Cortex of kidney (tissue), 1 donor: ENCODE measurements around the gene ABCC10.
"Not testable (repeated sequence)": the region's sequence is repeated elsewhere in the genome, so short reads cannot be mapped to it uniquely, and the experiment has no call there.

Source experiments
- DNase-seq: peaks from one replicate; lab custom pipeline; 2025; lab: John Stamatoyannopoulos, UW

The ABCC10 gene

GRCh38 chr6:43444036-43444435, 16.7 kb downstream of the ABCC10 start:
- no peak for DNase-seq

GRCh38 chr6:43444582-43444981, 17.2 kb downstream of the ABCC10 start:
- DNase-seq: no peak

GRCh38 chr6:43445576-43445975, 18.2 kb downstream of the ABCC10 start:
- no peak for DNase-seq

- DNase-seq: no peak
These were observed 20.3 kb downstream of the ABCC10 start for GRCh38 chr6:43447604-43448003.

GRCh38 chr6:43448916-43449315, 21.6 kb downstream of the ABCC10 start:
- no peak for DNase-seq

- no peak for DNase-seq
These were observed 23.4 kb downstream of the ABCC10 start for GRCh38 chr6:43450699-43451131.

- no peak for DNase-seq
These were observed 24.0 kb downstream of the ABCC10 start for GRCh38 chr6:43451348-43451747.

GRCh38 chr6:43451939-43452338, 24.6 kb downstream of the ABCC10 start:
- DNase-seq: no peak

- no peak for DNase-seq
These were observed 25.6 kb downstream of the ABCC10 start for GRCh38 chr6:43452896-43453295.

GRCh38 chr6:43453831-43454230, 26.5 kb downstream of the ABCC10 start:
- DNase-seq: no peak

GRCh38 chr6:43454290-43454695, 27.0 kb downstream of the ABCC10 start:
- no peak for DNase-seq

GRCh38 chr6:43454696-43455530, 27.6 kb downstream of the ABCC10 start:
- no peak for DNase-seq

- no peak for DNase-seq
These were observed 28.4 kb downstream of the ABCC10 start, which contains the start of gene DLK2 for GRCh38 chr6:43455531-43456428. TSS of gene DLK2 (minus strand) at chr6:43455548. CDS start at chr6:43454825, 723 bp downstream.

GRCh38 chr6:43457643-43458042, 30.3 kb downstream of the ABCC10 start:
- no peak for DNase-seq

- DNase-seq: not testable (repeated sequence)
These were observed 30.8 kb downstream of the ABCC10 start for GRCh38 chr6:43458154-43458553.

GRCh38 chr6:43459535-43459934, 32.2 kb downstream of the ABCC10 start:
- no peak for DNase-seq

- no peak for DNase-seq
These were observed 32.7 kb downstream of the ABCC10 start for GRCh38 chr6:43460032-43460431.

GRCh38 chr6:43461936-43462335, 34.6 kb downstream of the ABCC10 start:
- no peak for DNase-seq

GRCh38 chr6:43464337-43464736, 37.0 kb downstream of the ABCC10 start:
- DNase-seq: no peak

GRCh38 chr6:43465948-43466347, 38.6 kb downstream of the ABCC10 start:
- DNase-seq: no peak

- DNase-seq: not testable (repeated sequence)
These were observed 39.9 kb downstream of the ABCC10 start for GRCh38 chr6:43467265-43467664.

- no peak for DNase-seq
These were observed 40.4 kb downstream of the ABCC10 start for GRCh38 chr6:43467752-43468151.

GRCh38 chr6:43468240-43468639, 40.9 kb downstream of the ABCC10 start:
- no peak for DNase-seq
